Measurements from ENCODE around the gene TTLL10. TPM values are rescaled to one million over a fixed set of nuclear protein-coding genes. Genes with fewer than 3 reads are reported as not detected.
"Not testable (repeated sequence)": the region's sequence is repeated elsewhere in the genome, so short reads cannot be mapped to it uniquely, and the experiment has no call there.

The TTLL10 gene
- total RNA-seq, 2 experiments from 2014 or later: not detected

DNA sequence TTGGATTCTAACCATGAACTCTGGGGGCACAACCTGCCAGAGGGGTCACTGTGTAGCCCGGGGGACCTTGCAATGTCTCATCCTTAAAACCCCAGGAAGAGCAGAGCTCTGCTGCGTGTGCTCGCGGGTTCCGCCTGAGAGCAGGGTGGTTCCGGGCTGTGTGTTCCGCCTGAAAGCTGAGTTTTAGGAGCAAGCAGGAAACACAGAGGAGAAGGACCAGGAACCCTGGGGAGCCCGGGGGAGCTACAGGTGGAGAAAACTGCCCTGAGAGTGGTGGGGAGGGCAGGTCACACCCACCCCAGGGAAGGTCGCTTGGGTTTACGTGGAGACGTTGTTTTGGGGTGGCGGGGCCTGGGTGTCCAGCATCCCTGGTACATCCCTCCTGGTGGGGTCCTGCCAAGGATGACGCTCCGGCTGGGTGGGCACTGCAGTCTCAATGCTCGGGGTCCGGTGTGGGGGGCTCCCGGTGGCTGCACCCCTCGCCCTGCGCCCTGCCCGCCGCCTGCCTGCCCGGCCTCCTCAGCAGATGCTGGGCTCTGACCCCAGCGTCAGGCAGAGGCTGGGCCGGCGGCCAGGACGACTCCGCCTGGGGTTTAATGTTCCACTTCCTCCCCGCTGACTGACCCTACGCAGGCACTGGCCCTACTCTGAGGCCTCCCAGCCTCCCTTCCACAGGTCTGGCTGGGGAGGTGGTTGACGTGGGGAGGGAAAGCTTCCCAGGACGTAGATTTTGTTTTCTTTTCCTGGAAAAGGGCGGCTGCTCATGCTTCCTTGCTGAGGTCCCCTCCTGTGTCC lies 40.5 kb upstream of the TTLL10 start:
- intact Hi-C loops (cut with micrococcal nuclease): no loop called here
- H3K27ac Mint-ChIP-seq: no peak overlapping the region
- CTCF ChIA-PET: interaction anchor here (0.6 to 1.5 kb wide), 2 partner anchors 11 to 55 kb away, joined by 3 to 4 read pairs; no protein-coding TSS in a partner anchor
- H3K9me3 Mint-ChIP-seq: no peaks in the 10 kb centered on the region
- H3K36me3 Mint-ChIP-seq (ENCODE audit: low read depth): no peaks in the 10 kb centered on the region
- H3K27me3 Mint-ChIP-seq (ENCODE audit: low read depth): no peaks in the 10 kb centered on the region
- no peak overlapping the region for H3K4me3 Mint-ChIP-seq
- H3K4me1 Mint-ChIP-seq (ENCODE audit: low read depth): peaks cover 5% of the 10 kb centered on the region
- no peak for DNase-seq

DNA sequence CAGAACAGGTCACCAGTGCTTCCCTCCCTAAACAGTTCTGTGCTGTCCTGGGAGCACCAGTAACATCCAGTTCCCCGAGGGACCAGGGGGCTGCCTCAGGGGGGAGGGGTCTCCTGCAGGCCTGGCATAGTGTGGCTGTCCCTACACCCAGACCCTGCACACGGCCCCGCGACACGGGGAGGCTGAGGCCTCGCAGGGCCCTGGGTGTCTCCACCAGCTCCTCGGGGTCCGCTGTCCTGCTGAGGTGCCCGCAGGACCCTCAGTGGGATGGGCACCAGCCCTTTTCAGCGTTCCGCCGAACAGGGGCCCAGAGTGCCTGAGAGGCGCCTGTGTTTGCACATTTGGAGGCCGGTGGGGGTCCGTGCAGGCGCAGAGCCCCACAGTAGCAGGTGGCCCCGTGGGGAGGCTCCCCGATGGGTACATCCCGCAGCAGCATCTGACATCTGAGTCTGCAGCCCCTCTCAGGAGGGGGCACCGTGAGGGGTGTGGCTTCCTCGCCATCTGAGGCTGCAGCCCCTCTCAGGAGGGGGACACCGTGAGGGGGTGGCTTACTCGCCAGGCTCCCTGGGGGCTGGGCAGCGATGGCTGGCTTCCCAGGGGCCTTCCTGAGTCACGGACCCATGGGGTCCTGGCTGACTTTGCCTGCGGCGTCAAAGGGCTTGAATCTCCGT lies 39.2 kb upstream of the TTLL10 start:
- H3K4me1 Mint-ChIP-seq (ENCODE audit: low read depth): peaks cover 8% of the 10 kb centered on the region
- CTCF ChIA-PET: interaction anchor here (1.5 kb wide), 1 partner anchor 12 kb away, joined by 4 read pairs; no protein-coding TSS in a partner anchor
- DNase-seq: no peak
- no peaks in the 10 kb centered on the region for H3K27me3 Mint-ChIP-seq (ENCODE audit: low read depth)
- H3K9me3 Mint-ChIP-seq: no peaks in the 10 kb centered on the region
- no peak overlapping the region for H3K27ac Mint-ChIP-seq
- H3K36me3 Mint-ChIP-seq (ENCODE audit: low read depth): no peaks in the 10 kb centered on the region
- intact Hi-C loops (cut with micrococcal nuclease): no loop called here
- no peak overlapping the region for H3K4me3 Mint-ChIP-seq

DNA sequence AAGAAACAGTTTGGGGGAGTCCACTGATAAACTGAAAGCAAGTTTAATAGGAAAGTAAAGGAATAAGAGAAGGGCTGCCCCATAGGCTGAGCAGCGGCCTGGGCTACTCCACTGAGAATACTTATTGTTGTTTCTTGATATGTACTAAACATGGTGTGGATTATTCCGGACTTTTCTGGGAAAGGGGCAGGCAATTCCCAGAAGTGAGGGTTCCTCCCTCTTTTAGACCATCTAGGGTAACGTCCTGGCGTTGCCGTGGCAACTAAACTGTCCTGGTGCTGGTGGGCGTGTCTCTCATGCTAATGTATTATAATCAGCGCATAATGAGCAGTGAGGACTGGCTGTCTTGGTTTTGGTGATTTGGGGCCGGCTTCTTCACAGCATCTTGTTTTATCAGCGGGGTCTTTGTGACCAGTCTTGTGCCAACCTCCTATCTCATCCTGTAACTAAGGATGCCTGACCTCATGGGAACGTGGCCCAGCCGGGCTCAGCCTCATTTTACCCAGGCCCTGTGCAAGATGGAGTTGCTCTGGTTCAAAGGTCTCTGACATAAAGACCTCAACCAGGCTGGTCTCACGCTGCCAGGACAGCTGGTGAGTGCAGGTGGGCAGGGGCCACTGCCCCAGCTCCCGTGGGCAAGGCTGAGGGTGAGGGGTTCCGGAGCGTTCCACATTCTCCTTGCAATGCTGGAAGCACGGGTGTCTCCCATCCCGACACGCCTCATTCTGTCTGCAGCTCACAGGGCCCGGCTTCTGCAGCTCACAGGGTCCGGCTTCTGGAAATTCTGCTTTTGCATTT lies 38.1 kb upstream of the TTLL10 start:
- peaks cover 8% of the 10 kb centered on the region for H3K4me1 Mint-ChIP-seq (ENCODE audit: low read depth)
- no peak for DNase-seq
- intact Hi-C loops (cut with micrococcal nuclease): loop anchor here (2.0 kb wide), 1 partner anchor 65 kb away; no protein-coding TSS in a partner anchor
- no peak overlapping the region for H3K4me3 Mint-ChIP-seq
- H3K9me3 Mint-ChIP-seq: no peaks in the 10 kb centered on the region
- no peaks in the 10 kb centered on the region for H3K36me3 Mint-ChIP-seq (ENCODE audit: low read depth)
- no peaks in the 10 kb centered on the region for H3K27me3 Mint-ChIP-seq (ENCODE audit: low read depth)
- CTCF ChIA-PET: interaction anchor here (1.6 kb wide), 1 partner anchor 13 kb away, joined by 6 read pairs; no protein-coding TSS in a partner anchor
- H3K27ac Mint-ChIP-seq: no peak overlapping the region

DNA sequence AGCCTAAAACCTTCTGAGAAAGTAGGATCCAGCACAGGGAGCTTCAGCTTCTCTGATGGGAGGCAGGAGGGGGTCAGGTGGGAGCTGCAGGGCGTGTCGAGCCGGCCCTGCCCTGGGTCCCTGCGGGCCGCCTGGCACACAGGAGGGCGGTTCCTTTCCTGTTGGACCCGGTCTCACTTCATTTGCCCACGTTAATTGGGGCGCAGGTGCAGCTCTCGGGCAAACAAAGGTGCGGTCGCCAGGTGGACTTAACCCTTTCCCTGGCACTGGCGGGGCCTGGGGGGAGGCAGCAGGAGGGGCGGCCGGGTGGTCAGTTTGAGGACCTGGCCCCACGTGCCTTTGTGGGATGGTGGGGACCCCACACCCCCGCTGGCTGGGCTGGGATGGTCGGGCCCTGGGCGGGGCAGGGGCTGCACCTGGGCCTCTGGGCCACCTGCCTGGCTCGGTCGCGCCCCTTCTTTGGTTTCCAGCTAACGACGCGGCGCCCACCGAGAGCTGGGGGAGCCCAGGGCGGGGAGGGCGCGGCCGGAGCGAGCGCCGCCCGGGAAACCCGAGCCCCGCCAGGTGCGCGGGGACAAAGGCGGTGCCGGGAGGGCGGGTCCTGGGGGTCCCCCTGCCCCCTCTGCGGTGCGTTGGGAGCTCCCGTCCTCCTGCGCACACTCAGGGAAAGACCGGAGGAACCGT lies 37.0 kb upstream of the TTLL10 start:
- Mint-ChIP-seq H3K4me3 (no peak overlapping the region), H3K27ac (no peak overlapping the region)
- intact Hi-C loops (cut with micrococcal nuclease): loop anchor here (2.0 kb wide), 1 partner anchor 64 kb away; no protein-coding TSS in a partner anchor

DNA sequence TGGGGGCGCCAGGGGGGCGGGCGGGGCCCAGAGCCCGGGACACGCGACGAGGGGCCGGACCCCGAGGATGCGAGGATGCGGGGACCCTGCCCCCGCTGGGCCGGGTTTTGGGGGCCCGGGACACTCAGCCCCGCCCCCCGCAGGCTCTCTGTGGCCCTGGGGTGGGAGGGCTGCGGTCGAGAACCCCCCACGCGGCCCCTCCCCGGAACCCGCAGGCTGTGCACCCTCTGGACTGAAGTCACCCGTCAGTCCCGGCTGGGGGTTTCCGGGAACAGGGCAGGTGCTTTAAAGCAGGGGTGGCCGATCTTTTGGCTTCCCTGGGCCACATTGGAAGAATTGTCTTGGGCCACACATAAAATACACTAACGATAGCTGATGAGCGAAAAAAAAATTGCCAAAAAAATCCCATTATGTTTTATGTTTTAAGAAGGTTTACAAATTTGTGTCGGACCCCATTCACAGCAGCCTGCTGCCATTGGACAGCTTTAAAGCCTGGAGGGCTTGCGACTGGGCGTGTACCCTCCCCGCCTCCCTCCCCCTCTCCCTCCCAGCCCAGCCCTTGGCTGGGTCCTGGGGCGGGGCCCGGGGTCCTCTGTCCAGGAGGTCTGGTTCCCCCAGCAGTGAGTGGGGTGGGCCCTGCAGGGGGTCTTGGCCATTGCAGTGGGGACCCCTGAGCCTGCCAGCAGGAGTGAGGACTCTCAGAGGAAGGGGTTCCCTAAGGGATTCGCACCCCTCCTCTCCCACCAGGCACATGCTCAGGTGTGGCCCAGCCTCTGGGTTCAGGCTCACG lies 36.2 kb upstream of the TTLL10 start:
- H3K27me3 Mint-ChIP-seq (ENCODE audit: low read depth): no peaks in the 10 kb centered on the region
- H3K4me3 Mint-ChIP-seq: peak overlapping the region; percentile 43
- peak; percentile 82 for DNase-seq
- CTCF ChIA-PET: interaction anchor here (1.6 kb wide), 1 partner anchor 15 kb away, joined by 6 read pairs; no protein-coding TSS in a partner anchor
- no peaks in the 10 kb centered on the region for H3K9me3 Mint-ChIP-seq
- intact Hi-C loops (cut with micrococcal nuclease): loop anchor here (2.0 kb wide), 1 partner anchor 63 kb away; no protein-coding TSS in a partner anchor
- peaks cover 12% of the 10 kb centered on the region for H3K4me1 Mint-ChIP-seq (ENCODE audit: low read depth)
- peak overlapping the region; percentile 75 for H3K27ac Mint-ChIP-seq
- no peaks in the 10 kb centered on the region for H3K36me3 Mint-ChIP-seq (ENCODE audit: low read depth)

More for the DNA sequence above, 37.0 kb upstream of the TTLL10 start:
- CTCF ChIA-PET: interaction anchor here (1.6 kb wide), 1 partner anchor 14 kb away, joined by 6 read pairs; no protein-coding TSS in a partner anchor
- H3K4me1 Mint-ChIP-seq (ENCODE audit: low read depth): peaks cover 8% of the 10 kb centered on the region
- H3K36me3 Mint-ChIP-seq (ENCODE audit: low read depth): no peaks in the 10 kb centered on the region
- no peak for DNase-seq
- H3K27me3 Mint-ChIP-seq (ENCODE audit: low read depth): no peaks in the 10 kb centered on the region
- no peaks in the 10 kb centered on the region for H3K9me3 Mint-ChIP-seq

DNA sequence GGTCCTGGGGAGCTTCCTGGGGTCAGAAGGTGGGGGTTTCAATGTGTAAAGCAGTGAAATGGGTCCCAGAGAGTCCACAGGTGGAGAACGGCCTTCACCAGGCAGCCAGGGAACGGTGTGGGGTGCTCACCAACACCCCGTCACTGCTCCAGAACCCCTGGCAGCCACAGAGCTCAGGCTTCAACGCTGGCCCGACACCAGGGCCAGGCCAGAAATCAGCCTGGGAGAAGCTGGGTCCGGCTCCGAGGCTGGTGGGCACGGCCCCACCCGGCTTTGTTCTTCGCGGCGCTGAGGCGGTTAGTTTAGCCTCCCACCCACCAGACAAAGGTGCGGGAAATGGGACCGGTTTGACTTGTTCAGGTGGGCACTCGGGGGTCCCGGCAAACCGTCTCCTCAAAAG lies 33.0 kb upstream of the TTLL10 start:
- H3K36me3 Mint-ChIP-seq (ENCODE audit: low read depth): no peaks in the 10 kb centered on the region
- CTCF ChIA-PET: interaction anchor here (0.7 kb wide), 1 partner anchor 18 kb away, joined by 3 read pairs; no protein-coding TSS in a partner anchor
- intact Hi-C loops (cut with micrococcal nuclease): no loop called here
- no peaks in the 10 kb centered on the region for H3K9me3 Mint-ChIP-seq
- no peak overlapping the region for H3K27ac Mint-ChIP-seq
- peaks cover 28% of the 10 kb centered on the region for H3K4me1 Mint-ChIP-seq (ENCODE audit: low read depth)
- DNase-seq: no peak
- H3K27me3 Mint-ChIP-seq (ENCODE audit: low read depth): no peaks in the 10 kb centered on the region
- no peak overlapping the region for H3K4me3 Mint-ChIP-seq

DNA sequence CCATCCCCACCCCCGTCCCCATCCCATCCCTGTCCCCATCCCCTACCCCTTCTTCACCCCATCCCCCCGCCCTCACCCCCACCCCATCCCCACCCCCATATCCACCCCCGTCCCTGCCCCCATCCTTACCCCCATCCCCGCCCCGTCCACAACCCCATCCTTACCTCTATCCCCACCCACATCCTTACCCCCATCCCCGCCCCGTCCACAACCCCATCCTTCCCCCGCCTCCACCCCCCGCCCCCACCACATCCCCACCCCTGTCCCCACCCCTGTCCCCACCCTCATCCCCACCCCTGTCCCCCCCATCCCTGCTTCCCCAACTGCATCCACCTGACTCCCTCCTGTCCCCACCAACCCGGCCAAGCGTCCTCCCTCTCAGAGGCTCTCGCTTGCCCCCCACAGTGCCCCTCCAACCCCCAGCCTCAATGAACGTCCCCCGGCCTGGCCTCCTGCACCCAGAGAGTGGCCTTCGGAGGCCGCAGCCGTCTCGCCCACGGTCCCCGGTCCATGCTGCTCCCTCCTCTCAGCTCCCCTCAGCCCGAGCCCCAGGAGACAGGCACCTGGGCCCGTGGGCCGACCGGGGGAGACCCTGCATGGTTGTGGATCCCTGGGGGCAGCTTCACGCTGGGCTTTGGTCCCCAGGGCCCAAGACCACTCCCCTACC lies 32.3 kb upstream of the TTLL10 start:
- CTCF ChIA-PET: interaction anchor here (0.7 kb wide), 1 partner anchor 19 kb away, joined by 3 read pairs; no protein-coding TSS in a partner anchor
- DNase-seq: no peak
- Mint-ChIP-seq H3K4me1 (ENCODE audit: low read depth) (peaks cover 28% of the 10 kb centered on the region), H3K4me3 (no peak overlapping the region), H3K27ac (no peak overlapping the region), H3K9me3 (no peaks in the 10 kb centered on the region), H3K36me3 (ENCODE audit: low read depth) (no peaks in the 10 kb centered on the region), H3K27me3 (ENCODE audit: low read depth) (no peaks in the 10 kb centered on the region)
- intact Hi-C loops (cut with micrococcal nuclease): no loop called here

DNA sequence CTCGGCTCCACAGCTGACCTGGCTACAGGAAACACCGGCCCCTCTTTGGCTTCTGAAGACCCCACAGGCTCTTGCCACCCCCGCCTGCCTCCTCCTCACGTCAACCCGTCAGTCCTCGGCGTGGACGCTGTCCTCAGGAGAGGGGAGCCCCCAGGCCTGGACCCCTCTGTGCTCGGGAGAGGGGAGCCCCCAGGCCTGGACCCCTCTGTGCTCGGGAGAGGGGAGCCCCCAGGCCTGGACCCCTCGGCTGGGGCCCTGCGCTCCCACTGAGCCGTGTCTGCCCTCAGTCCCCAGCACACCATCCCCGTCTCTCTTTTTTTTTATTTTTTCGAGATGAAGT lies 31.8 kb upstream of the TTLL10 start:
- H3K9me3 Mint-ChIP-seq: no peaks in the 10 kb centered on the region
- DNase-seq: no peak
- CTCF ChIA-PET: no interaction called here
- no peaks in the 10 kb centered on the region for H3K27me3 Mint-ChIP-seq (ENCODE audit: low read depth)
- peak overlapping the region; percentile 8 for H3K27ac Mint-ChIP-seq
- peaks cover 28% of the 10 kb centered on the region for H3K4me1 Mint-ChIP-seq (ENCODE audit: low read depth)
- intact Hi-C loops (cut with micrococcal nuclease): no loop called here
- H3K4me3 Mint-ChIP-seq: no peak overlapping the region
- no peaks in the 10 kb centered on the region for H3K36me3 Mint-ChIP-seq (ENCODE audit: low read depth)

DNA sequence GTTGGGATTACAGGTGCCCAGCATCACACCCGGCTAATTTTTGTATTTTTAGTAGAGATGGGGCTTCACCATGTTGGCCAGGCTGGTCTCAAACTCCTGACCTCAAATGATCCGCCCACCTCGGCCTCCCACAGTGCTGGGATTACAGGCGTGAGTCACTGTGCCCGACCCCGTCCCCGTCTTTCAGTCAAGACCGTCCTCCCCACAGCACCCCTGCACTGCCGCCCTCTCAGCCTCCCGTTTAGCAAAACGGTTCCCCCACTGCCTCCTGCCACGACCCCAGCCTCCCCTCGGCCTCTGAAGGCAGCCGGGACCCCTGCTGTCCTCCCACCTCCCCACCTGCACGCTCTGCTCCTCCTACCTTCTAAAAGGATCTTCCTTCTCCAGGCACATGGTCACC lies 31.3 kb upstream of the TTLL10 start:
- H3K4me1 Mint-ChIP-seq (ENCODE audit: low read depth): peaks cover 27% of the 10 kb centered on the region
- CTCF ChIA-PET; intact Hi-C loops (cut with micrococcal nuclease); H3K27me3 Mint-ChIP-seq (ENCODE audit: low read depth); H3K9me3 Mint-ChIP-seq; DNase-seq; H3K4me3 Mint-ChIP-seq; H3K36me3 Mint-ChIP-seq (ENCODE audit: low read depth): not testable (repeated sequence)
- H3K27ac Mint-ChIP-seq: peak overlapping the region; percentile 8

DNA sequence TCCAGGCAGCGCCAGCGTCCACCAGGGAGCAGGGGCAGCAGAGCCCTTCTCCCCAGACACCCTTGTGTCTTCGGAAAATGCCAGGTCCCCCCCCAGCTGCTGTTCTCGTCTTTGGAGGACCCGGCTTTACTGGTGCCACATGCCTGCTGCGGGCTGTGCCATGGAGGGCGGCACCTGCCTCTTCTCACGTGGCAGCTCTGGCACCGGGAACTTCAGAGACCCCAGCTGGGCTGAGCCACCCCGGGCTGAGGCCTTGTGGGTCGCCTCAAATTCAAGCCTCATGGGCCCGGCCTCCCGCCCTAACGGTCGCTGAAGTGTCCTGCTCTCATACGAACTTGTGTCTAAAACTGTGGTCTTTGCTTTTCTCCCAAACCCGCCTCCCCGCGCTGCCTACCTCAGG lies 30.8 kb upstream of the TTLL10 start:
- H3K27ac Mint-ChIP-seq: peak overlapping the region; percentile 36
- intact Hi-C loops (cut with micrococcal nuclease): no loop called here
- H3K27me3 Mint-ChIP-seq (ENCODE audit: low read depth): no peaks in the 10 kb centered on the region
- H3K4me1 Mint-ChIP-seq (ENCODE audit: low read depth): peaks cover 24% of the 10 kb centered on the region
- H3K36me3 Mint-ChIP-seq (ENCODE audit: low read depth): no peaks in the 10 kb centered on the region
- H3K4me3 Mint-ChIP-seq: no peak overlapping the region
- H3K9me3 Mint-ChIP-seq: no peaks in the 10 kb centered on the region
- DNase-seq: no peak
- CTCF ChIA-PET: interaction anchor here (1.4 kb wide), 1 partner anchor 20 kb away, joined by 4 read pairs; no protein-coding TSS in a partner anchor

Measured in activated naive CD4-positive, alpha-beta T cell treated with anti-CD3 and anti-CD28 coated beads for 36 hours (primary cell).